Stimulated activated CD4-positive, alpha-beta T cell treated with anti-CD3 and anti-CD28 coated beads, Interleukin-15, amount 100 ng/mL, for 48 hours (primary cell): ENCODE data around the gene DHPS.
"Not testable (repeated sequence)": the region's sequence is repeated elsewhere in the genome, so short reads cannot be mapped to it uniquely, and the experiment has no call there.

ENCODE experiments used
- DNase-seq, 2 donors: peaks; one replicate each; pipeline ENCODE4 v3.0.0-alpha.2; 2020; ENCODE audit warnings: low read depth in 2 of 2

The DHPS gene

GRCh38 chr19:12647047-12647446, 34.6 kb downstream of the DHPS start:
- DNase-seq: no peak

DNA sequence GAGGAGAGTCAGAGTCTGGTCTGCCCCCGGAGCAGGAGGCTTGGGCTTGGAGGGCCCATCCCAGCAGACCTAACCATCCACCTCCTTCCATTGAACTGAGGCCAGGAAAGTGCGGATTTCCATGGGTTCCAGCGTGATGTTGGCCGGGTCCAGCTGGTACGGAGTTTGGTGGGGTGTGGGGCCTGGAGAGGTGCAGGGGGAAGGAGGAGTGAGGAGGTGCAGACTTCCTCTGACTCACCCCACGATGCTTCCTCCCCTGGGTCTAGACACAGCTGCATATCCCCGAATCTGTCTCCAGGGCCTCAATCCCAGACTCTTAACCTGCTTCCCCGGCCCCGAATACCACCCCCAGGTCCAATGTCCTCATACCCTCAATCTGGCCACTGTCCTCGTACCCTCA, 35.1 kb downstream of the DHPS start:
- no peak for DNase-seq

- not testable (repeated sequence) for DNase-seq
Observed at GRCh38 chr19:12643716-12644115, 38.0 kb downstream of the DHPS start.

GRCh38 chr19:12642506-12642905, 39.2 kb downstream of the DHPS start:
- no peak for DNase-seq

DNA sequence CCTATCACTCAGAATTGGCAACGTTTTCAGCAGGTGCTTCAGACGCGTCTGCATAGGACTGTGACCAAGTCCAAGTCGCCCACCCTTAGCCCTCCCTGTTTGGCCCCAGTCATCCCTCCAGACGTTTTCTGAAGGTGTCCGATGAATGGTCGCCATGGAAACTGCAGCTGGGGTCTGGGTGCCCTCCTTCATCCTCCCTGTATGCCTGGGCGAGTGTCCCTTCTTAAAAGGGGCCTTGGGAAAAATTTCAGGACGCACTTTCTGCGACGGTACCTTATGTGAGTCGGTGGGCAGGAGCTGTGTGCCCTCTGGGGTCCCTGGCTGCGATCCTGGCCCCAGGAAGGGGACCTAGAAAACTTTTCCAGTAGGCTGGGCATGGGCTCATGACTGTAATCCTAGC, 40.2 kb downstream of the DHPS start:
- DNase-seq: no peak

DNA sequence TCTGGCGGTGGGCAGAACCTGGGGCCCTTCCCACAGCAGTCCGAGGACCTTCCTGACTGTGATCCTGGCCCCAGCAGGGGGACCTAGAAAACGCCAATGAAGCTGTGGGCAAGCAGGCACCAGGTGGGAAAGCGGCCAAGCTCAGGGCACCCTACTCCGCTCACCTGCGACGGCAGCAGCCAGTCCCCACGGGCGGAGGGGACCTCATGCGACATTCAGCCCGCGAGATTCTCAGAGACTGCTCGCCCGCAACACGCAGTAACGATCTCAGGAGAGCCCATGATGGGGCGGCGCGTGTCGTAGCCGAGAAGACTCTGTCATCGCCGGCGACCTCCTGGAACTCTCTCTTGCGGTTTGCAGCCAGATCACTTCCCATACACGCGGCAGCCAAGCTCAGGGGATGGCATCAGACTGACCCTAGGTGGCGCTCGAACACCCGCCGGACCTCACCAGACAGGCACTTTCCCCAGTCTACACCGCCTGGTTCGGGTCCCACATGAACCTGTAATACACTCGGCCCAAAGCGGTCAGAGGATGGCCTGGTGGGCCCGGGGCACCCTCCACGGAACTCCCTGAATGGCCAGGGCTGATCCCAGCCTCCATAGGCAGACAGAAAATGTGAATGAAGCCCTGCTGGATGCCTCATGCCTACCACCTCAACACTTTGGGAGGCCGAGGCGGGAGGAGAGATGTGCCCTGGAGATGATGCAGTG, 41.6 kb downstream of the DHPS start:
- DNase-seq: peak; percentile 85 to 87

DNA sequence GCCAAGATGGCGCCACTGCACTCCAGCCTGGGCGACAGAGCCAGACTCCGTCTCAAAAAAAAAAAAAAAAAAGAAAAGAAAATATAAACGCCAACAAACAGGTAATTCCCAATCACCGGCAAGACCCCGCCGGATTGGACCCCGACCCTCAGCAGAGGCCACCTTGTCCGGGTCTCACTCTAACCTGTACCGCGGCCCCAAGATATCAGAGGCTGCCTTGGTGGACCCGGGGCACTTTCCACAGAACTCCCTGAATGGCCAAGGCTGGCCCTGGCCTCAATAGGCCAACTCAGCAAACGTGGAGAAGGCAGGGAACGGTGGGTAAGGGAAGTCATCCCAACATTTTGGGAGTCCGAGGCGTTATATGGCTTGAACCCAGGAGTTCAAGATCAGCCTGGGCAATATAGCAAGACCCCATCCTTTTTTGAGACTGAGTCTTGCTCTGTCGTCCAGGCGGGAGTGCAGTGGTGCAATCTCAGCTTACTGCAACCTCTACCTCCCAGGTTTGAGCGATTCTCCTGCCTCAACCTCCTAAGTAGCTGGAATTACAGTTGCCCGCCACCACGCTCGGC, 43.0 kb downstream of the DHPS start:
- DNase-seq: no peak

GRCh38 chr19:12636631-12637030, 45.0 kb downstream of the DHPS start:
- DNase-seq: no peak

- DNase-seq: no peak
Observed at GRCh38 chr19:12629215-12629614, 52.5 kb downstream of the DHPS start.

- no peak for DNase-seq
Observed at GRCh38 chr19:12628040-12629022, 53.3 kb downstream of the DHPS start.

DNA sequence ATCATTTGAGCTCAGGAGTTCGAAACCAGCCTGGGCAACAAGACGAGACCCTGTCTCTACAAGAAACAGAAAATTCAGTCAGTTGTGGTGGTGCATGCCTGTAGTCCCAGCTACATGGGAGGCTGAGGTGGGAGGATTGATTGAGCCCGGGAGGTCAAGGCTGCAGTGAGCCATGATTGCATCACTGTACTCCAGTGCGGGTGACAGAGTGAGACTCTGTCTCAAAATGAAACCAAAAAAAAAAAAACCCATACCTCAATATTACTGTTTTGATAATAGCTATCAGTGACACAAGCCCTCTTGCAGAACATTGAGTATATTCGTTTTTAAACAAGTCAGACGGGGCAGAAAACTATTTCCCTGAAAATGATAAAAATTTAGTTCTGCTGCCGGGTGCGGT, 54.7 kb downstream of the DHPS start:
- DNase-seq: no peak
